Measurements from ENCODE around the gene MYLIP.

MYLIP gene

DNA sequence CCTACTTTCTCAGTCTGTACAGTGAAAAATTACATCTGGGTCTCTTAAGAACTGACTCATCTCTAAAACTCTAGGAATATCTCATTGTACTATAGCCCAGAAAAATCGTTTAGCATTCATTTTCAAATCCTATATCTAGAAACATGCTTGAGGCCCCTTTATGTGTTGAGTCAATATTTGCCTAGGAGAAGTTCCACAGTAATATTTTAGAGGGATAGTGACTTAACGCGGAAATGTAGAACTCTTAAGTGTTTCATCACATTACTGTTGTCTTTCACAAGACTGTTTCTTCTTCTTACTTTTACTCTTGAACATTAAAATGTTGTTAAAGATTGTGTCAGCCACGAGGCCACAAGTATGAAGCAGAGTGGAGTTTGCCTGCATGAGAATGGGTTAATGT is 23.0 kb upstream of the MYLIP start:
- Histone ChIP-seq H3K9me2 (replicated peaks; ENCODE audit: insufficient read depth, low read length) (no peaks in the 10 kb centered on the region), H3K4me2 (ENCODE audit: low read depth, low read length) (no peak overlapping the region), H3K9me3 (replicated peaks; ENCODE audit: insufficient read depth, low read length) (no peaks in the 10 kb centered on the region), H3K27ac (ENCODE audit: low read length) (no peak overlapping the region), H3K4me3 (ENCODE audit: low read length) (no peak overlapping the region), H2AFZ (ENCODE audit: low read length) (no peak overlapping the region), H3K4me1 (ENCODE audit: low read length) (no peaks in the 10 kb centered on the region), H3K79me2 (ENCODE audit: low read length) (no peaks in the 10 kb centered on the region), H3K9ac (ENCODE audit: low read length) (no peak overlapping the region), H4K20me1 (ENCODE audit: insufficient read depth, low read length) (no peaks in the 10 kb centered on the region), H3K36me3 (replicated peaks; ENCODE audit: insufficient read depth, low read length) (no peaks in the 10 kb centered on the region), H3F3A (ENCODE audit: insufficient read depth, low read length) (no peaks in the 10 kb centered on the region), H3K27me3 (replicated peaks; ENCODE audit: insufficient read depth, low read length) (no peaks in the 10 kb centered on the region)
- DNase-seq, result no peak
- TF ChIP-seq EZH2 (optimal IDR thresholded peaks at IDR 0.05; ENCODE audit: low read depth, low read length), result no peak
- no peak for TF ChIP-seq EZH2phosphoT487 (IDR thresholded peaks at IDR 0.05; ENCODE audit: low read length)
- TF ChIP-seq, protein P1, sequence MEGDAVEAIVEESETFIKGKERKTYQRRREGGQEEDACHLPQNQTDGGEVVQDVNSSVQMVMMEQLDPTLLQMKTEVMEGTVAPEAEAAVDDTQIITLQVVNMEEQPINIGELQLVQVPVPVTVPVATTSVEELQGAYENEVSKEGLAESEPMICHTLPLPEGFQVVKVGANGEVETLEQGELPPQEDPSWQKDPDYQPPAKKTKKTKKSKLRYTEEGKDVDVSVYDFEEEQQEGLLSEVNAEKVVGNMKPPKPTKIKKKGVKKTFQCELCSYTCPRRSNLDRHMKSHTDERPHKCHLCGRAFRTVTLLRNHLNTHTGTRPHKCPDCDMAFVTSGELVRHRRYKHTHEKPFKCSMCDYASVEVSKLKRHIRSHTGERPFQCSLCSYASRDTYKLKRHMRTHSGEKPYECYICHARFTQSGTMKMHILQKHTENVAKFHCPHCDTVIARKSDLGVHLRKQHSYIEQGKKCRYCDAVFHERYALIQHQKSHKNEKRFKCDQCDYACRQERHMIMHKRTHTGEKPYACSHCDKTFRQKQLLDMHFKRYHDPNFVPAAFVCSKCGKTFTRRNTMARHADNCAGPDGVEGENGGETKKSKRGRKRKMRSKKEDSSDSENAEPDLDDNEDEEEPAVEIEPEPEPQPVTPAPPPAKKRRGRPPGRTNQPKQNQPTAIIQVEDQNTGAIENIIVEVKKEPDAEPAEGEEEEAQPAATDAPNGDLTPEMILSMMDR (IDR thresholded peaks at IDR 0.05; ENCODE audit: low read length), result no peak

DNA sequence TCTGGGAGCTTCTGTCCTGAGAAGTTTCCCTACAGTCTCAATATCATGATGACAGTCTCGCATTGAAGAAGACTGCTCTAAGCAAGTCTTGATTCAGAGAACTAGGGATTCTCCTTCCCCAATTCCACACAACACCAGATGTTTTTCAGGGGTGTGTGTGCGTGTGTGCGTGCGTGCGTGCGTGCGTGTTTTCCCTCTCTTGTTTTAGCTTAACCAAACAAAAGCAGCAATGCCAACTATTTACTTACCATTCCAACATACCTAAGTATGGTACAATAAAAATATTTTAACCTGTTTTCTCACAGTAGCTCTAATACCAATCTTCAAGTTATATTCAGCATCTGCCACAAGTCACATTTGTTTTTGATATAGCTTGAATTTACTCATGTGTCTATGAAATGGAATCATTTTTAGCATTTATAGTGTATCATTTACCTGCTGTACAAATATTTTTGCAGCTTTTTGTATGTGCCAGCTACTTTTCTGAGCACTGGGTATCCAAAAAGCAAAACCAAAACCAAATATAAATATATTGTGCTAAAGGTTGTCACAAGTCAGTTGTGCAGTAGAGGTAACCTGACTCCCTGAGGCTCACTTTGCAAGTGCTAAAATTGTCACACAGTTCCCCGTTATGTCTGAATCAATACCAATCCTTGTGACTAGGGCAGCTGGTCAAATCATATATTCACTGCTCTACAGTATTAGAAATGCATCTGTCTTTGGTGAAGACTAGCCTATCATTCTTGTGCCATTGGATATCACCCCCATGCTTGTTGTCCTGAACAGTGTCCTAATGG is 21.7 kb upstream of the MYLIP start:
- no peak overlapping the region for H2AFZ ChIP-seq (ENCODE audit: low read length)
- no peaks in the 10 kb centered on the region for H4K20me1 ChIP-seq (ENCODE audit: insufficient read depth, low read length)
- H3K36me3 ChIP-seq (replicated peaks; ENCODE audit: insufficient read depth, low read length), result no peaks in the 10 kb centered on the region
- H3K4me1 ChIP-seq (ENCODE audit: low read length), result no peaks in the 10 kb centered on the region
- no peak overlapping the region for H3K4me3 ChIP-seq (ENCODE audit: low read length)
- no peaks in the 10 kb centered on the region for H3F3A ChIP-seq (ENCODE audit: insufficient read depth, low read length)
- no peak for TF ChIP-seq EZH2phosphoT487 (IDR thresholded peaks at IDR 0.05; ENCODE audit: low read length)
- TF ChIP-seq, protein P1 (IDR thresholded peaks at IDR 0.05; ENCODE audit: low read length), result no peak
- no peak for TF ChIP-seq EZH2 (optimal IDR thresholded peaks at IDR 0.05; ENCODE audit: low read depth, low read length)
- H3K9me2 ChIP-seq (replicated peaks; ENCODE audit: insufficient read depth, low read length), result no peaks in the 10 kb centered on the region
- H3K9me3 ChIP-seq (replicated peaks; ENCODE audit: insufficient read depth, low read length), result no peaks in the 10 kb centered on the region
- H3K79me2 ChIP-seq (ENCODE audit: low read length), result no peaks in the 10 kb centered on the region
- no peak overlapping the region for H3K4me2 ChIP-seq (ENCODE audit: low read depth, low read length)
- DNase-seq, result no peak
- no peak overlapping the region for H3K9ac ChIP-seq (ENCODE audit: low read length)
- no peaks in the 10 kb centered on the region for H3K27me3 ChIP-seq (replicated peaks; ENCODE audit: insufficient read depth, low read length)
- no peak overlapping the region for H3K27ac ChIP-seq (ENCODE audit: low read length)

DNA sequence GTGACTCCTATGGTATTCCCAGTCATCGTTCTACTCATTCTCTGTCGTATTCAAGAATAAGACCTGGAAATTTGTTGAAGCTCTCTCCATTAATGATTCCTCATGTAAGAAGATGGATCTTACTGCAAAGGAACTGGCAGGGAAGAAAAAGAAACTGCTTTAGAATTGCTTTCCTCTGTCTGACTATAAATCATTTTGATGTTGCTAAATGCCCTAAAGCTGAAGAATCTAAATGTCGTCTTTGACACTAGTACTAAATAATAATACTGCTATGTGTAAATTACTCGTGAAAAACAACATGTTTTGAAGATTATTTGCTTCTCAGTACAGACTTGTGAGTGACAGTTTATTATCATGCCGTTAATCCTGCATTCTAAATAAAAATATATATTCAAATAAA is 20.5 kb upstream of the MYLIP start:
- H3K36me3 ChIP-seq (replicated peaks; ENCODE audit: insufficient read depth, low read length), result no peaks in the 10 kb centered on the region
- H3K27ac ChIP-seq (ENCODE audit: low read length), result no peak overlapping the region
- no peak overlapping the region for H3K4me3 ChIP-seq (ENCODE audit: low read length)
- DNase-seq, result no peak
- H3K9me3 ChIP-seq (replicated peaks; ENCODE audit: insufficient read depth, low read length), result no peaks in the 10 kb centered on the region
- TF ChIP-seq, protein P1 (IDR thresholded peaks at IDR 0.05; ENCODE audit: low read length), result no peak
- TF ChIP-seq EZH2 (optimal IDR thresholded peaks at IDR 0.05; ENCODE audit: low read depth, low read length), result no peak
- no peak for TF ChIP-seq EZH2phosphoT487 (IDR thresholded peaks at IDR 0.05; ENCODE audit: low read length)
- no peaks in the 10 kb centered on the region for H3F3A ChIP-seq (ENCODE audit: insufficient read depth, low read length)
- no peaks in the 10 kb centered on the region for H3K79me2 ChIP-seq (ENCODE audit: low read length)
- no peak overlapping the region for H2AFZ ChIP-seq (ENCODE audit: low read length)
- H3K27me3 ChIP-seq (replicated peaks; ENCODE audit: insufficient read depth, low read length), result no peaks in the 10 kb centered on the region
- no peak overlapping the region for H3K4me2 ChIP-seq (ENCODE audit: low read depth, low read length)
- H3K9me2 ChIP-seq (replicated peaks; ENCODE audit: insufficient read depth, low read length), result no peaks in the 10 kb centered on the region
- H3K4me1 ChIP-seq (ENCODE audit: low read length), result no peaks in the 10 kb centered on the region
- no peaks in the 10 kb centered on the region for H4K20me1 ChIP-seq (ENCODE audit: insufficient read depth, low read length)
- H3K9ac ChIP-seq (ENCODE audit: low read length), result no peak overlapping the region

All from MM.1S (cell line).